Amygdala (tissue), 56 donors: Measurements from ENCODE around the gene ZNF177.
"Not testable (repeated sequence)": the region's sequence is repeated elsewhere in the genome, so short reads cannot be mapped to it uniquely, and the experiment has no call there.

ENCODE experiments used
- DNase-seq, 56 donors: peaks; one replicate each; lab custom pipeline; 2025; lab: John Stamatoyannopoulos, UW

Gene ZNF177

GRCh38 chr19:9362905-9363304, at the start of gene ZNF177:
Gene ZNF177, plus strand, starts transcription at chr19:9363013. Its CDS starts 15,299 bp downstream, at chr19:9378312.
- DNase-seq: peak in 30 of 56 donors; percentile 0 to 30 (median 4)

GRCh38 chr19:9313756-9314155, 49.1 kb upstream of the ZNF177 start:
- no peak for DNase-seq

- no peak for DNase-seq
Measured at GRCh38 chr19:9321338-9321737, 41.5 kb upstream of the ZNF177 start.

- not testable (repeated sequence) for DNase-seq
Measured at GRCh38 chr19:9321756-9322155, 41.1 kb upstream of the ZNF177 start.

GRCh38 chr19:9322201-9322600, 40.6 kb upstream of the ZNF177 start:
- DNase-seq: not testable (repeated sequence)

- DNase-seq: peak in 53 of 56 donors; percentile 2 to 84 (median 66)
Measured at GRCh38 chr19:9323557-9323918, 39.3 kb upstream of the ZNF177 start.

- DNase-seq: peak; percentile 27 to 93 (median 81)
Measured at GRCh38 chr19:9323919-9324583, 38.8 kb upstream of the ZNF177 start, which contains the start of gene ZNF559. Gene ZNF559, plus strand, starts transcription at chr19:9324179. Its CDS starts 14,371 bp downstream, at chr19:9338550.

GRCh38 chr19:9324584-9324962, 38.2 kb upstream of the ZNF177 start:
- peak in 1 of 56 donors; percentile 6 for DNase-seq

- DNase-seq: no peak
Measured at GRCh38 chr19:9329999-9330398, 32.8 kb upstream of the ZNF177 start.

- no peak for DNase-seq
Measured at GRCh38 chr19:9342610-9343304, 20.1 kb upstream of the ZNF177 start.

GRCh38 chr19:9345005-9345404, 17.8 kb upstream of the ZNF177 start:
- DNase-seq: no peak

GRCh38 chr19:9348253-9348652, 14.6 kb upstream of the ZNF177 start:
- no peak for DNase-seq

GRCh38 chr19:9348671-9349070, 14.1 kb upstream of the ZNF177 start:
- no peak for DNase-seq

GRCh38 chr19:9352505-9352904, 10.3 kb upstream of the ZNF177 start:
- no peak for DNase-seq

- DNase-seq: no peak
Measured at GRCh38 chr19:9353011-9353410, 9.8 kb upstream of the ZNF177 start.

- no peak for DNase-seq
Measured at GRCh38 chr19:9354651-9355050, 8.2 kb upstream of the ZNF177 start.

- no peak for DNase-seq
Measured at GRCh38 chr19:9370738-9371619, 8.2 kb downstream of the ZNF177 start.

GRCh38 chr19:9381361-9381785, 18.6 kb downstream of the ZNF177 start:
- DNase-seq: no peak

- DNase-seq: peak in 41 of 56 donors; percentile 0 to 65 (median 19)
Measured at GRCh38 chr19:9406798-9407352, 44.1 kb downstream of the ZNF177 start.

- no peak for DNase-seq
Measured at GRCh38 chr19:9407827-9408226, 45.0 kb downstream of the ZNF177 start.
